Body of pancreas (tissue), 4 donors: ENCODE data around the gene DKK3. TPM values are rescaled to one million over a fixed set of nuclear protein-coding genes. Genes with fewer than 3 reads are reported as not detected.

Experiments
- ATAC-seq: fragments of 150-250 bp; one replicate; pipeline ENCODE4 v1.9.1; 2016
- DNase-seq, 4 donors: peaks; one replicate each; pipeline ENCODE4 v3.0.0-alpha.2; 2019
- H3K27ac ChIP-seq, 4 donors: fragments of 200-600 bp; sonication (generic); 1 replicate in 3 of 4; 2 replicates in 1 of 4; pipeline versions ENCODE4 v1.5.1 to v1.6.1; 2016 to 2019; ENCODE audit warnings: mild to moderate bottlenecking in 1 of 4, mixed read lengths in 1 of 4, moderate library complexity in 1 of 4
- H3K27me3 ChIP-seq, 2 donors: fragments of 200-600 bp; sonication (generic); one replicate each; pipeline ENCODE4 v1.6.0; 2016; ENCODE audit warnings: mild to moderate bottlenecking in 1 of 2
- H3K36me3 ChIP-seq, 2 donors: fragments of 200-600 bp; sonication (generic); replicated peaks in 1 of 2; 2 replicates each; pipeline ENCODE4 v1.5.1; 2016; ENCODE audit warnings: low read depth in 2 of 2; ENCODE audit not compliant: insufficient read depth in 1 of 2
- H3K4me1 ChIP-seq: fragments of 200-600 bp; sonication (generic); one replicate; pipeline ENCODE4 v1.6.0; 2016
- H3K4me3 ChIP-seq, 2 donors: fragments of 200-600 bp; sonication (generic); 1 replicate in 1 of 2; 2 replicates in 1 of 2; pipeline ENCODE4 v1.5.1; 2016 to 2019
- H3K9me3 ChIP-seq, 3 donors: fragments of 200-600 bp; sonication (generic); 1 replicate in 2 of 3; 2 replicates in 1 of 3; pipeline ENCODE4 v1.5.1; 2016
- POLR2A ChIP-seq, 3 donors: fragments of 450-650 bp; IDR thresholded peaks; one replicate each; pipeline ENCODE4 v1.6.1; 2016; ENCODE audit warnings: antibody characterized with exemption in 3 of 3, mild to moderate bottlenecking in 2 of 3
- WGBS, 2 donors: methylation state at CpG; one replicate each; pipeline ENCODE4 v1.1.5; 2017; 5-methylcytosine and 5-hydroxymethylcytosine counted together
- intact Hi-C: fragments of 100-400 bp; cut with DNase I; formaldehyde crosslinking; loops from one replicate; pipeline ENCODE4 v1.15.1; 2023
- total RNA-seq, 2 donors: library from RNA; depleted of rRNA; stranded (reverse); fragments of >200 nt; gene quantifications; one replicate each; pipeline ENCODE4 v1.1.0, GENCODE V29; 2016
- TF ChIP-seq, protein P1 (sequence below), 7 experiments: fragments of 450-650 bp in 4 of 7; fragments of 200-600 bp in 3 of 7; sonication (generic) in 3 of 7; IDR thresholded peaks; one replicate each; pipeline ENCODE4 v1.5.1; 2016 to 2019; ENCODE audit warnings: antibody characterized with exemption in 7 of 7

DKK3 gene
- total RNA-seq, 2 donors from 2014 or later = 14.5 to 25.9 TPM

DNA sequence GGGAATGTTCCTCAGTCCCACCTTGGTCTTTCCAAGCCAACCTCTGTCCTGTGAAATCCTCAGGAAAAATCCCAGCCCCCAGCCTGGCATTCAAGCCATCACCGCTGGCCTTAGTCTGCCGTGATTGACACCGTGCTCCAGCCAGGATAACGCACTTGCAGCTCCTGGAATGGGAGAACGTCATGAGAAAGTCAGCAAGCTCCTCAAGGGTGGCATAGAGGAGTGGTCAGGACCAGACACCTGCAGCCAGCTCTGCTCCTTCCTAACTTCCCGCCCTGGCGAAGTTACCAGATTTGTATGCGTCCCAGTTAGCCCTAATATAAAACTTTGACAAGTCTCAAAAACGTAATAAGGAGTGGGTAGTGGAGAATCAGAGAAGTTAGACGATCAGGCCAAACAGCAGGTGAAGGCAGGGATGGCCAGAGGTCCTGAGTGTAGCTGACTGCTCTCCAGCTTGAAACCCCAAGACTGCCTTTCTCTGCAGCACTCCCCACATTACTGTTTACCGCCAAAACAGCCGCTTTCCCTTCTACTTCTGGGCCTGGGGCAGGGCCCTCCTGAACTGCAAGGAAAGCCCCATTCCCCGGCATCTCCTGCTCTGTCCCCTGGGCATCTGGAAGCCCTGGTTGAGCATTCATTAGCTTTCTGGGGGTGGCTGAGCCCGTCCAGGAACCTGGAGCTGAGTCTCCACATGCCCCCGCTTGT, 1.3 kb upstream of the DKK3 start:
- 61 to 65% methylated on average over 15 of the region's 15 CpGs for WGBS, 2 donors

GRCh38 chr11:12008790-12009616, 577 bp upstream of the DKK3 start:
- TF ChIP-seq POLR2A (IDR thresholded peaks at IDR 0.05) = no peak
- TF ChIP-seq, protein P1, sequence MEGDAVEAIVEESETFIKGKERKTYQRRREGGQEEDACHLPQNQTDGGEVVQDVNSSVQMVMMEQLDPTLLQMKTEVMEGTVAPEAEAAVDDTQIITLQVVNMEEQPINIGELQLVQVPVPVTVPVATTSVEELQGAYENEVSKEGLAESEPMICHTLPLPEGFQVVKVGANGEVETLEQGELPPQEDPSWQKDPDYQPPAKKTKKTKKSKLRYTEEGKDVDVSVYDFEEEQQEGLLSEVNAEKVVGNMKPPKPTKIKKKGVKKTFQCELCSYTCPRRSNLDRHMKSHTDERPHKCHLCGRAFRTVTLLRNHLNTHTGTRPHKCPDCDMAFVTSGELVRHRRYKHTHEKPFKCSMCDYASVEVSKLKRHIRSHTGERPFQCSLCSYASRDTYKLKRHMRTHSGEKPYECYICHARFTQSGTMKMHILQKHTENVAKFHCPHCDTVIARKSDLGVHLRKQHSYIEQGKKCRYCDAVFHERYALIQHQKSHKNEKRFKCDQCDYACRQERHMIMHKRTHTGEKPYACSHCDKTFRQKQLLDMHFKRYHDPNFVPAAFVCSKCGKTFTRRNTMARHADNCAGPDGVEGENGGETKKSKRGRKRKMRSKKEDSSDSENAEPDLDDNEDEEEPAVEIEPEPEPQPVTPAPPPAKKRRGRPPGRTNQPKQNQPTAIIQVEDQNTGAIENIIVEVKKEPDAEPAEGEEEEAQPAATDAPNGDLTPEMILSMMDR (IDR thresholded peaks at IDR 0.05) = no peak
- no peaks in the 10 kb centered on the region for H3K36me3 ChIP-seq
- DNase-seq (peak in 2 of 4 donors; percentile 22), ATAC-seq (peak; percentile 38)
- H3K27ac ChIP-seq = no peak overlapping the region
- H3K4me1 ChIP-seq = peaks cover 18% of the 10 kb centered on the region
- H3K27me3 ChIP-seq = peaks cover 0 to 5% of the 10 kb centered on the region in 2 donors
- H3K4me3 ChIP-seq = no peak overlapping the region
- intact Hi-C loops = no loop called here
- WGBS, 2 donors = 2% methylated on average over 8 to 71 of the region's 76 CpGs
- H3K9me3 ChIP-seq = no peaks in the 10 kb centered on the region

More for the DNA sequence above, 1.3 kb upstream of the DKK3 start:
- DNase-seq (no peak), ATAC-seq (no peak)
- Histone ChIP-seq H3K9me3 (no peaks in the 10 kb centered on the region), H3K27me3 (peaks cover 0 to 5% of the 10 kb centered on the region in 2 donors), H3K27ac (no peak overlapping the region), H3K4me3 (no peak overlapping the region), H3K4me1 (peaks cover 18% of the 10 kb centered on the region), H3K36me3 (no peaks in the 10 kb centered on the region)
- intact Hi-C loops = no loop called here
- no peak for TF ChIP-seq POLR2A (IDR thresholded peaks at IDR 0.05)
- TF ChIP-seq, protein P1 (IDR thresholded peaks at IDR 0.05) = no peak

- H3K27me3 ChIP-seq = peaks cover 0 to 5% of the 10 kb centered on the region in 2 donors
Observed at GRCh38 chr11:12007230-12007593, 1.2 kb downstream of the DKK3 start.

DNA sequence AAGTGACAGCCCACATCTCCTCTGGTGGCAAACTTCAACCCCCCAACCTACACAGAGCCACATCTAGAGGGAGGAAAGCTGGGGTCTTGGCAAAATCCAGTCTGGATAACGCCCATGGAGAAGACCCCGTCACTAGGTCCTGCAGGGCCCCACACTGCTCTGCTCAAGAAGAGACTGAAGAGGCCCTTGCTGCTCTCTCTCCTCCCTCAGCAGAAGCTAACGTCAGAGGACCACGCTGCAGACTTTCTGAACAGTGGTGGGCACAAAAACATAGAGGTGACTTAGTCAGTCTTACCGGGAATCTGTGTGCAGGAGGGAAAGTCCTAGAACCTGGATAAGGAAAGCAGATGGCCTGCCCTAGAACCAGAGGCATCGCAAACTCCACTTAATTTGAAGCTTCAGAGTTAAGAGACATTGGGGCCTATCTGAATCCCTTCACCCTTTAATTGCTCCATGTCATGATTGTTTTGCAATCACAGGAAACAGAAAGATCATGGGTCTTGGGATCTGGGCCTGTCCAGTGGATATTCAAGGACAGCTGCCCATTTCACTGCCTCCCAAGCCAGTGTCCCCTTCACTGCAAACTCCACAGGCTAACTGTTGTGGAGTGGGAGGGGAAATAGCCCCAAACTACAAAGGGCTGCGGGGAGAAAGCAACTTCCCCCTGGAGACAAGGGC, 1.7 kb downstream of the DKK3 start:
- Histone ChIP-seq H3K27ac (no peak overlapping the region), H3K4me1 (peaks cover 18% of the 10 kb centered on the region), H3K36me3 (no peaks in the 10 kb centered on the region), H3K9me3 (no peaks in the 10 kb centered on the region), H3K4me3 (no peak overlapping the region), H3K27me3 (peaks cover 0 to 5% of the 10 kb centered on the region in 2 donors)
- TF ChIP-seq, protein P1 (IDR thresholded peaks at IDR 0.05) = no peak
- TF ChIP-seq POLR2A (IDR thresholded peaks at IDR 0.05) = no peak
- WGBS, 2 donors = 88 to 95% methylated on average over 7 of the region's 7 CpGs
- DNase-seq (no peak), ATAC-seq (no peak)
- intact Hi-C loops = no loop called here

More at GRCh38 chr11:12007230-12007593, 1.2 kb downstream of the DKK3 start:
- Histone ChIP-seq H3K4me1 (peaks cover 18% of the 10 kb centered on the region), H3K9me3 (no peaks in the 10 kb centered on the region), H3K36me3 (no peaks in the 10 kb centered on the region), H3K4me3 (no peak overlapping the region), H3K27ac (no peak overlapping the region)
- DNase-seq = no peak
- no peak for TF ChIP-seq POLR2A (IDR thresholded peaks at IDR 0.05)
- TF ChIP-seq, protein P1 (IDR thresholded peaks at IDR 0.05) = no peak
- ATAC-seq = no peak
- 90 to 91% methylated on average over 4 to 5 of the region's 5 CpGs for WGBS, 2 donors
- intact Hi-C loops = no loop called here
